Activated CD4-positive, alpha-beta T cell treated with anti-CD3 and anti-CD28 coated beads for 36 hours (primary cell): ENCODE results near the gene TMEM163. TPM values are rescaled to one million over a fixed set of nuclear protein-coding genes. Genes with fewer than 3 reads are reported as not detected.
"Not testable (repeated sequence)": the region's sequence is repeated elsewhere in the genome, so short reads cannot be mapped to it uniquely, and the experiment has no call there.

Experiments
- ATAC-seq: fragments of 200-7000 bp; cut with Tn5 transposase; one replicate; pipeline ENCODE4 v1.10.0; 2021; ENCODE audit warnings: mild to moderate bottlenecking, moderate library complexity
- CTCF ChIA-PET: fragments of 350-600 bp; sonication (Branson Sonifier 250); formaldehyde crosslinking; loops from one replicate; lab custom pipeline; 2021; ENCODE audit warnings: antibody characterized with exemption; lab: Charles Lee
- POLR2A ChIA-PET: fragments of 350-600 bp; sonication (Branson Sonifier 250); formaldehyde crosslinking; loops from one replicate; lab custom pipeline; 2021; ENCODE audit warnings: antibody characterized with exemption, inconsistent platforms; lab: Charles Lee
- DNase-seq: peaks from one replicate; pipeline ENCODE4 v3.0.0-alpha.2; 2020
- H3K27ac Mint-ChIP-seq: one replicate; pipeline ENCODE4 v1.8.0; 2021; ENCODE audit warnings: mixed read lengths
- H3K27me3 Mint-ChIP-seq: one replicate; pipeline ENCODE4 v1.8.0; 2021; ENCODE audit warnings: mixed read lengths
- H3K36me3 Mint-ChIP-seq: one replicate; pipeline ENCODE4 v1.8.0; 2021; ENCODE audit warnings: low read depth, mixed read lengths
- H3K4me1 Mint-ChIP-seq: one replicate; pipeline ENCODE4 v1.8.0; 2021; ENCODE audit warnings: mixed read lengths
- H3K4me3 Mint-ChIP-seq: one replicate; pipeline ENCODE4 v1.8.0; 2021; ENCODE audit warnings: mild to moderate bottlenecking, moderate library complexity, mixed read lengths
- H3K9me3 Mint-ChIP-seq: one replicate; pipeline ENCODE4 v1.8.0; 2021; ENCODE audit warnings: low read depth, mixed read lengths
- intact Hi-C, 2 experiments: fragments of 100-400 bp; cut with DNase I in 1 of 2; cut with micrococcal nuclease in 1 of 2; formaldehyde crosslinking; loops; one replicate each; pipeline versions ENCODE4 v1.14.2 to v1.15.1; 2022 to 2024; cut with DNase I, micrococcal nuclease
- total RNA-seq, 2 experiments: library from RNA; stranded (reverse); gene quantifications; one replicate each; pipeline ENCODE4 v1.2.3, GENCODE V29; 2021

TMEM163 gene
- under 1 TPM in 1 of 2 experiments, not detected in 1; 0.11 TPM for total RNA-seq

GRCh38 chr2:134718817-134719814 is at the start of gene TMEM163:
TSS of gene TMEM163 (minus strand) at chr2:134719000.
- Mint-ChIP-seq H3K36me3 (no peaks in the 10 kb centered on the region), H3K4me1 (peaks cover 18% of the 10 kb centered on the region), H3K27me3 (peaks cover 56% of the 10 kb centered on the region), H3K27ac (no peak within 1 kb of the TSS), H3K9me3 (no peaks in the 10 kb centered on the region), H3K4me3 (peak within 1 kb of the TSS; percentile 53)
- intact Hi-C loops: no loop called here
- DNase-seq: peak; percentile 38
- peak; percentile 36 for ATAC-seq
- ChIA-PET POLR2A (no interaction called here), CTCF (interaction anchor here (1.0 to 1.3 kb wide), 2 partner anchors 57 to 259 kb away, joined by 3 read pairs; no protein-coding TSS in a partner anchor)

GRCh38 chr2:134766583-134766982 is 47.8 kb upstream of the TMEM163 start:
- Mint-ChIP-seq H3K36me3 (no peaks in the 10 kb centered on the region), H3K27ac (no peak overlapping the region), H3K27me3 (peaks cover 3% of the 10 kb centered on the region), H3K9me3 (no peaks in the 10 kb centered on the region), H3K4me3 (no peak overlapping the region), H3K4me1 (no peaks in the 10 kb centered on the region)
- CTCF ChIA-PET: interaction anchor here (0.5 kb wide), 1 partner anchor 476 kb away, joined by 3 read pairs; no protein-coding TSS in a partner anchor
- POLR2A ChIA-PET: no interaction called here
- DNase-seq (no peak), ATAC-seq (no peak)
- intact Hi-C loops: no loop called here

- Mint-ChIP-seq H3K4me3 (no peak overlapping the region), H3K4me1 (no peaks in the 10 kb centered on the region), H3K9me3 (no peaks in the 10 kb centered on the region), H3K27me3 (peaks cover 3% of the 10 kb centered on the region), H3K27ac (no peak overlapping the region), H3K36me3 (no peaks in the 10 kb centered on the region)
- ATAC-seq (no peak), DNase-seq (no peak)
- POLR2A ChIA-PET: no interaction called here
- CTCF ChIA-PET: interaction anchor here (0.5 kb wide), 1 partner anchor 477 kb away, joined by 3 read pairs; no protein-coding TSS in a partner anchor
- intact Hi-C loops: no loop called here
Observed at GRCh38 chr2:134765987-134766386, 47.2 kb upstream of the TMEM163 start.

- POLR2A ChIA-PET: no interaction called here
- ATAC-seq (no peak), DNase-seq (no peak)
- H3K4me3 Mint-ChIP-seq: no peak overlapping the region
- no peak overlapping the region for H3K27ac Mint-ChIP-seq
- no peaks in the 10 kb centered on the region for H3K36me3 Mint-ChIP-seq
- peaks cover 5% of the 10 kb centered on the region for H3K27me3 Mint-ChIP-seq
- H3K9me3 Mint-ChIP-seq: no peaks in the 10 kb centered on the region
- intact Hi-C loops: no loop called here
- CTCF ChIA-PET: no interaction called here
- H3K4me1 Mint-ChIP-seq: no peaks in the 10 kb centered on the region
Observed at GRCh38 chr2:134764164-134764563, 45.4 kb upstream of the TMEM163 start.

GRCh38 chr2:134763164-134763710 is 44.4 kb upstream of the TMEM163 start:
- no peak overlapping the region for H3K4me3 Mint-ChIP-seq
- H3K27ac Mint-ChIP-seq: no peak overlapping the region
- peaks cover 2% of the 10 kb centered on the region for H3K4me1 Mint-ChIP-seq
- no peaks in the 10 kb centered on the region for H3K9me3 Mint-ChIP-seq
- peaks cover 5% of the 10 kb centered on the region for H3K27me3 Mint-ChIP-seq
- CTCF ChIA-PET: interaction anchor here (0.6 kb wide), 1 partner anchor 392 kb away, joined by 3 read pairs; no protein-coding TSS in a partner anchor
- DNase-seq (no peak), ATAC-seq (no peak)
- no peaks in the 10 kb centered on the region for H3K36me3 Mint-ChIP-seq
- POLR2A ChIA-PET: no interaction called here
- intact Hi-C loops: no loop called here

- H3K4me1 Mint-ChIP-seq: peaks cover 2% of the 10 kb centered on the region
- intact Hi-C loops: no loop called here
- peaks cover 5% of the 10 kb centered on the region for H3K27me3 Mint-ChIP-seq
- ChIA-PET CTCF (interaction anchor here (0.6 kb wide), 1 partner anchor 391 kb away, joined by 3 read pairs; no protein-coding TSS in a partner anchor), POLR2A (no interaction called here)
- DNase-seq (no peak), ATAC-seq (no peak)
- no peaks in the 10 kb centered on the region for H3K36me3 Mint-ChIP-seq
- no peaks in the 10 kb centered on the region for H3K9me3 Mint-ChIP-seq
- no peak overlapping the region for H3K27ac Mint-ChIP-seq
- no peak overlapping the region for H3K4me3 Mint-ChIP-seq
Observed at GRCh38 chr2:134762508-134762907, 43.7 kb upstream of the TMEM163 start.

- no peak overlapping the region for H3K27ac Mint-ChIP-seq
- ChIA-PET CTCF (no interaction called here), POLR2A (no interaction called here)
- H3K9me3 Mint-ChIP-seq: no peaks in the 10 kb centered on the region
- peaks cover 2% of the 10 kb centered on the region for H3K4me1 Mint-ChIP-seq
- peaks cover 7% of the 10 kb centered on the region for H3K27me3 Mint-ChIP-seq
- DNase-seq: no peak
- H3K36me3 Mint-ChIP-seq: no peaks in the 10 kb centered on the region
- no peak for ATAC-seq
- intact Hi-C loops: no loop called here
- no peak overlapping the region for H3K4me3 Mint-ChIP-seq
Observed at GRCh38 chr2:134760385-134760784, 41.6 kb upstream of the TMEM163 start.

GRCh38 chr2:134758633-134759032 is 39.8 kb upstream of the TMEM163 start:
- ATAC-seq (peak; percentile 36), DNase-seq (no peak)
- Mint-ChIP-seq H3K9me3 (no peaks in the 10 kb centered on the region), H3K4me3 (no peak overlapping the region), H3K27ac (no peak overlapping the region), H3K27me3 (peaks cover 14% of the 10 kb centered on the region), H3K36me3 (no peaks in the 10 kb centered on the region), H3K4me1 (peaks cover 2% of the 10 kb centered on the region)
- intact Hi-C loops: no loop called here
- ChIA-PET POLR2A (no interaction called here), CTCF (interaction anchor here (1.1 kb wide), 1 partner anchor 53 kb away, joined by 4 read pairs; no protein-coding TSS in a partner anchor)

- H3K36me3 Mint-ChIP-seq, ATAC-seq, H3K9me3 Mint-ChIP-seq, CTCF ChIA-PET, H3K27ac Mint-ChIP-seq, POLR2A ChIA-PET, H3K4me3 Mint-ChIP-seq, H3K4me1 Mint-ChIP-seq, intact Hi-C loops, DNase-seq: not testable (repeated sequence)
- H3K27me3 Mint-ChIP-seq: peaks cover 29% of the 10 kb centered on the region
Observed at GRCh38 chr2:134751981-134752380, 33.2 kb upstream of the TMEM163 start.

GRCh38 chr2:134745546-134745945 is 26.7 kb upstream of the TMEM163 start:
- Mint-ChIP-seq H3K4me3 (no peak overlapping the region), H3K9me3 (no peaks in the 10 kb centered on the region), H3K4me1 (peaks cover 9% of the 10 kb centered on the region), H3K27me3 (peaks cover 9% of the 10 kb centered on the region), H3K36me3 (no peaks in the 10 kb centered on the region), H3K27ac (no peak overlapping the region)
- ChIA-PET POLR2A (no interaction called here), CTCF (no interaction called here)
- ATAC-seq: no peak
- DNase-seq: no peak
- intact Hi-C loops: no loop called here

- ChIA-PET POLR2A (no interaction called here), CTCF (no interaction called here)
- ATAC-seq: no peak
- Mint-ChIP-seq H3K27ac (no peak overlapping the region), H3K27me3 (peaks cover 6% of the 10 kb centered on the region), H3K4me3 (no peak overlapping the region), H3K9me3 (no peaks in the 10 kb centered on the region), H3K36me3 (no peaks in the 10 kb centered on the region), H3K4me1 (peaks cover 9% of the 10 kb centered on the region)
- intact Hi-C loops: no loop called here
- no peak for DNase-seq
Observed at GRCh38 chr2:134745023-134745422, 26.2 kb upstream of the TMEM163 start.
